K562 (cell line): ENCODE data around the gene ST7. TPM values are rescaled to one million over a fixed set of nuclear protein-coding genes. Genes with fewer than 3 reads are reported as not detected.
A peak's percentile ranks its signal among the peaks of the same experiment; 100 is the strongest.

Source experiments
- CBFA2T3 ChIP-seq: fragments of 450-650 bp; IDR thresholded peaks from 2 replicates; pipeline ENCODE4 v1.6.1; 2017
- FOSL1 ChIP-seq: fragments of 200-800 bp; sonication (Bioruptor generic); conservative IDR thresholded peaks from 2 replicates; pipeline ENCODE4 v1.6.1; 2016; ENCODE audit warnings: missing genetic modification characterization, missing compliant biosample characterization
- FOXK1 ChIP-seq: sonication (generic); formaldehyde crosslinking; IDR thresholded peaks from 2 replicates; pipeline ENCODE4 v1.8.0; 2022; ENCODE audit warnings: missing genetic modification reagents, mild to moderate bottlenecking, borderline replicate concordance
- GTF2A2 ChIP-seq: IDR thresholded peaks from 2 replicates; pipeline ENCODE4 v1.6.1; 2016; ENCODE audit warnings: mild to moderate bottlenecking, missing genetic modification characterization, missing compliant biosample characterization
- MTA2 ChIP-seq: fragments of 450-650 bp; IDR thresholded peaks from 2 replicates; pipeline ENCODE4 v1.6.1; 2016; ENCODE audit warnings: low read depth
- NFE2 ChIP-seq: IDR thresholded peaks from 2 replicates; pipeline ENCODE4 v1.6.1; 2014; ENCODE audit warnings: antibody characterized with exemption, low read depth
- NR2C1 ChIP-seq, 2 experiments: fragments of 450-650 bp; IDR thresholded peaks; 2 replicates each; pipeline ENCODE4 v1.6.1; 2017; ENCODE audit warnings: mild to moderate bottlenecking in 2 of 2, antibody characterized with exemption in 1 of 2, inconsistent platforms in 1 of 2, missing compliant biosample characterization in 1 of 2, missing genetic modification characterization in 1 of 2
- RNF219 ChIP-seq: fragments of 250-450 bp; sonication (Bioruptor Pico); IDR thresholded peaks from 2 replicates; pipeline ENCODE4 v1.5.0; 2022; ENCODE audit warnings: mild to moderate bottlenecking
- THRA ChIP-seq: fragments of 450-650 bp; IDR thresholded peaks from 2 replicates; pipeline ENCODE4 v1.6.1; 2017; ENCODE audit warnings: mild to moderate bottlenecking, moderate library complexity
- ZNF24 ChIP-seq: fragments of 450-650 bp; IDR thresholded peaks from 2 replicates; pipeline ENCODE4 v1.6.1; 2016
- ZNF274 ChIP-seq: IDR thresholded peaks from 2 replicates; pipeline ENCODE4 v1.6.1; 2011; ENCODE audit warnings: low read depth, mild to moderate bottlenecking, low read length, moderate library complexity, borderline replicate concordance
- ZNF282 ChIP-seq: sonication (generic); formaldehyde crosslinking; IDR thresholded peaks from 2 replicates; pipeline ENCODE4 v1.8.1; 2023; ENCODE audit warnings: missing genetic modification reagents
- polyA plus RNA-seq, 8 experiments: library from polyadenylated mRNA; depleted of rRNA in 4 of 8; stranded (reverse) in 5 of 8; unstranded in 3 of 8; fragments of >200 nt; fragmentation: Nextera tagmentation in 2 of 8; fragmentation: Illumina TruSeq in 1 of 8; extraction: Ambion mirVana in 2 of 8; extraction: Trizol in 1 of 8; gene quantifications; 2 replicates each; pipeline versions ENCODE4 v1.2.1 to v1.2.3, GENCODE V29; 2011 to 2014; ENCODE audit warnings: inconsistent platforms in 1 of 8, missing spikeins in 1 of 8
- total RNA-seq, 7 experiments: library from RNA; depleted of rRNA in 6 of 7; stranded (reverse); fragments of >200 nt in 6 of 7; fragmentation: Illumina TruSeq in 2 of 7; extraction: Trizol in 2 of 7; gene quantifications; 2 replicates each; pipeline versions ENCODE4 v1.2.1 to v1.2.3, GENCODE V29; 2011 to 2021; ENCODE audit warnings: low replicate concordance in 1 of 7
- TF ChIP-seq, protein P1 (sequence below): fragments of 450-650 bp; formaldehyde crosslinking; IDR thresholded peaks from 2 replicates; pipeline ENCODE4 v1.4.0; 2022; ENCODE audit warnings: missing genetic modification characterization
- TF ChIP-seq, protein P2 (sequence below): sonication (generic); formaldehyde crosslinking; IDR thresholded peaks from 2 replicates; pipeline ENCODE4 v1.9.0; 2022; ENCODE audit warnings: mild to moderate bottlenecking, missing genetic modification reagents

Gene ST7
- total and polyA plus RNA-seq, 9 of the 15 experiments (the other 6 are each of a cell fraction or from before 2014, with no cell fraction given) = 23.9 to 56.3 (median 36.9) TPM

GRCh38 chr7:117014099-117014656, 60.9 kb downstream of the ST7 start (continued):
- TF ChIP-seq NFE2 (no peak), NR2C1 (IDR thresholded peaks at IDR 0.05) (no peak; the same call in 1 of the 2 replicates), NR2C1 (tag; IDR thresholded peaks at IDR 0.05) (peak; percentile 56), ZNF274 (no peak), FOSL1 (tag) (peak; percentile 57; the same call in 1 of the 2 replicates), GTF2A2 (tag) (0 out of 2 replicates have a peak, but pooled peaks have one; percentile 48), FOXK1 (CRISPR knock-in tag) (no peak), CBFA2T3 (peak; percentile 66), MTA2 (peak; percentile 19), THRA (0 out of 2 replicates have a peak, but pooled peaks have one; percentile 24), ZNF24 (no peak), RNF219 (CRISPR knock-in tag) (no peak), ZNF282 (CRISPR knock-in tag) (no peak)
- TF ChIP-seq, protein P1, sequence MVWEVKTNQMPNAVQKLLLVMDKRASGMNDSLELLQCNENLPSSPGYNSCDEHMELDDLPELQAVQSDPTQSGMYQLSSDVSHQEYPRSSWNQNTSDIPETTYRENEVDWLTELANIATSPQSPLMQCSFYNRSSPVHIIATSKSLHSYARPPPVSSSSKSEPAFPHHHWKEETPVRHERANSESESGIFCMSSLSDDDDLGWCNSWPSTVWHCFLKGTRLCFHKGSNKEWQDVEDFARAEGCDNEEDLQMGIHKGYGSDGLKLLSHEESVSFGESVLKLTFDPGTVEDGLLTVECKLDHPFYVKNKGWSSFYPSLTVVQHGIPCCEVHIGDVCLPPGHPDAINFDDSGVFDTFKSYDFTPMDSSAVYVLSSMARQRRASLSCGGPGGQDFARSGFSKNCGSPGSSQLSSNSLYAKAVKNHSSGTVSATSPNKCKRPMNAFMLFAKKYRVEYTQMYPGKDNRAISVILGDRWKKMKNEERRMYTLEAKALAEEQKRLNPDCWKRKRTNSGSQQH = no peak
- TF ChIP-seq, protein P2, sequence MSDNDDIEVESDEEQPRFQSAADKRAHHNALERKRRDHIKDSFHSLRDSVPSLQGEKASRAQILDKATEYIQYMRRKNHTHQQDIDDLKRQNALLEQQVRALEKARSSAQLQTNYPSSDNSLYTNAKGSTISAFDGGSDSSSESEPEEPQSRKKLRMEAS = no peak
